ENCODE results near the gene C16orf89.

- no peak for TF ChIP-seq CTCF (conservative IDR thresholded peaks at IDR 0.05)
- TF ChIP-seq EZH2 (IDR thresholded peaks at IDR 0.05; ENCODE audit: low read depth), result no peak
Observed at GRCh38 chr16:5007256-5007655, 58.5 kb downstream of the C16orf89 start.

Measured in PC-9 (cell line).